HCT116 (cell line): ENCODE data around the gene INPP1. TPM values are rescaled to one million over a fixed set of nuclear protein-coding genes. Genes with fewer than 3 reads are reported as not detected.
A peak's percentile ranks its signal among the peaks of the same experiment; 100 is the strongest.

ENCODE experiments used
- ATAC-seq: fragments of 200-7000 bp; cut with Tn5 transposase; 2 replicates; pipeline ENCODE4 v1.9.1; 2020; ENCODE audit warnings: mild to moderate bottlenecking, moderate library complexity
- BruUV-seq: library from RNA; stranded (reverse); fragments of 400-500 nt; replicated peaks from 2 replicates; lab custom pipeline; 2021; lab: Mats Ljungman, UMichigan
- CTCF ChIA-PET: fragments of 300-600 bp; sonication (Branson Sonifier 250); formaldehyde crosslinking; loops from one replicate; lab custom pipeline; 2021; ENCODE audit warnings: antibody characterized with exemption; lab: Charles Lee
- POLR2A ChIA-PET: fragments of 300-600, 350-600 bp; sonication (Branson Sonifier 250); formaldehyde crosslinking; loops from one replicate; lab custom pipeline; 2021; ENCODE audit warnings: antibody characterized with exemption; lab: Charles Lee
- RAD21 ChIA-PET, 2 experiments: fragments of 300-600 bp; sonication (Branson Sonifier 250); formaldehyde crosslinking; loops; one replicate each; lab custom pipeline; 2023; ENCODE audit warnings: low total read pairs in 2 of 2; ENCODE audit not compliant: uncharacterized antibody in 2 of 2, unreplicated experiment in 2 of 2, low non-redundant PET in 1 of 2; lab: Charles Lee
- DNase-seq: peaks from one replicate; pipeline ENCODE4 v3.0.0-alpha.2; 2010; ENCODE audit warnings: low read depth, low spot score
- H2AFZ ChIP-seq: fragments of 200-600 bp; shearing (Covaris generic), sonication (generic); 2 replicates; pipeline ENCODE4 v1.6.1; 2017; ENCODE audit warnings: low read depth, mixed run types, mixed read lengths, antibody characterized with exemption, low read length; ENCODE audit not compliant: poor library complexity, severe bottlenecking
- H3K27ac ChIP-seq: 2 replicates; pipeline ENCODE4 v1.5.1; 2012; ENCODE audit warnings: low read depth, low read length
- H3K27me3 ChIP-seq: fragments of 200-600 bp; sonication (generic); 2 replicates; pipeline ENCODE4 v1.6.1; 2016; ENCODE audit warnings: mixed run types, low read length, mixed read lengths; ENCODE audit not compliant: insufficient read depth
- H3K36me3 ChIP-seq, 2 experiments: fragments of 200-500 bp in 1 of 2; fragments of 200-600 bp in 1 of 2; sonication (Bioruptor generic) in 1 of 2; sonication (generic) in 1 of 2; 2 replicates each; pipeline versions ENCODE4 v1.5.1 to v1.6.1; 2014 to 2016; ENCODE audit warnings: low read length in 2 of 2, inconsistent platforms in 1 of 2, mixed read lengths in 1 of 2, mixed run types in 1 of 2; ENCODE audit not compliant: insufficient read depth in 2 of 2, control insufficient read depth in 1 of 2
- H3K4me1 ChIP-seq, 2 experiments: fragments of 200-600 bp in 1 of 2; sonication (generic) in 1 of 2; 2 replicates each; pipeline versions ENCODE4 v1.5.1 to v1.6.1; 2012 to 2017; ENCODE audit warnings: low read length in 2 of 2, inconsistent platforms in 1 of 2, mild to moderate bottlenecking in 1 of 2, mixed read lengths in 1 of 2, mixed run types in 1 of 2, moderate library complexity in 1 of 2; ENCODE audit not compliant: insufficient read depth in 2 of 2, control insufficient read depth in 1 of 2
- H3K4me2 ChIP-seq: fragments of 200-600 bp; sonication (generic); 2 replicates; pipeline ENCODE4 v1.6.1; 2017; ENCODE audit warnings: mixed run types, low read length, mixed read lengths
- H3K4me3 ChIP-seq, 2 experiments: fragments of 200-600 bp in 1 of 2; sonication (generic) in 1 of 2; replicated peaks in 1 of 2; 2 replicates each; pipeline ENCODE4 v1.5.1; 2011 to 2016; ENCODE audit warnings: low read length in 2 of 2, control low read depth in 1 of 2, low read depth in 1 of 2, mild to moderate bottlenecking in 1 of 2, mixed read lengths in 1 of 2, mixed run types in 1 of 2
- H3K79me2 ChIP-seq: fragments of 200-600 bp; sonication (generic); 2 replicates; pipeline ENCODE4 v1.6.1; 2017; ENCODE audit warnings: mild to moderate bottlenecking, mixed run types, low read length, moderate library complexity, mixed read lengths; ENCODE audit not compliant: insufficient read depth
- H3K9ac ChIP-seq: fragments of 200-600 bp; sonication (generic); 2 replicates; pipeline ENCODE4 v1.6.1; 2016; ENCODE audit warnings: low read length, mixed read lengths
- H3K9me2 ChIP-seq: fragments of 200-600 bp; sonication (generic), shearing (Covaris generic); 2 replicates; pipeline ENCODE4 v1.6.1; 2017; ENCODE audit warnings: mixed run types, mild to moderate bottlenecking, moderate library complexity; ENCODE audit not compliant: insufficient read depth
- H3K9me3 ChIP-seq, 2 experiments: fragments of 200-500 bp in 1 of 2; fragments of 200-600 bp in 1 of 2; sonication (Bioruptor generic) in 1 of 2; sonication (generic) in 1 of 2; 2 replicates each; pipeline ENCODE4 v1.6.1; 2014 to 2017; ENCODE audit warnings: low read length in 2 of 2, mixed read lengths in 2 of 2, inconsistent platforms in 1 of 2, low read depth in 1 of 2, mild to moderate bottlenecking in 1 of 2, mixed run types in 1 of 2, moderate library complexity in 1 of 2; ENCODE audit not compliant: control insufficient read depth in 1 of 2, insufficient read depth in 1 of 2
- H4K20me1 ChIP-seq: fragments of 200-600 bp; sonication (generic), shearing (Covaris generic); 2 replicates; pipeline ENCODE4 v1.6.1; 2017; ENCODE audit warnings: mixed run types, mild to moderate bottlenecking, moderate library complexity; ENCODE audit not compliant: insufficient read depth
- ATF3 ChIP-seq: IDR thresholded peaks from 2 replicates; pipeline ENCODE4 v1.6.1; 2012
- CBX3 ChIP-seq: IDR thresholded peaks from 2 replicates; pipeline ENCODE4 v1.6.1; 2012; ENCODE audit warnings: low read depth
- CEBPB ChIP-seq: IDR thresholded peaks from 2 replicates; pipeline ENCODE4 v1.6.1; 2012; ENCODE audit warnings: low read depth
- ELF1 ChIP-seq: IDR thresholded peaks from 2 replicates; pipeline ENCODE4 v1.6.1; 2012; ENCODE audit warnings: low read depth, borderline replicate concordance
- EZH2 ChIP-seq: fragments of 200-600 bp; sonication (generic); IDR thresholded peaks from 2 replicates; pipeline ENCODE4 v1.6.1; 2017; ENCODE audit warnings: antibody characterized with exemption, mixed run types
- EZH2phosphoT487 ChIP-seq: fragments of 200-600 bp; IDR thresholded peaks from 2 replicates; pipeline ENCODE4 v1.6.1; 2018; ENCODE audit warnings: antibody characterized with exemption, borderline replicate concordance
- FOSL1 ChIP-seq: IDR thresholded peaks from 2 replicates; pipeline ENCODE4 v1.6.1; 2012; ENCODE audit warnings: low read depth
- JUND ChIP-seq: IDR thresholded peaks from 2 replicates; pipeline ENCODE4 v1.6.1; 2012
- POLR2A ChIP-seq: IDR thresholded peaks from 2 replicates; pipeline ENCODE4 v1.7.0; 2011; ENCODE audit warnings: borderline replicate concordance; ENCODE audit not compliant: insufficient read depth, insufficient read length; ENCODE audit errors: extremely low read depth
- RAD21 ChIP-seq: IDR thresholded peaks from 2 replicates; pipeline ENCODE4 v1.6.1; 2012; ENCODE audit warnings: low read depth, mild to moderate bottlenecking
- SIN3A ChIP-seq: IDR thresholded peaks from 2 replicates; pipeline ENCODE4 v1.6.1; 2012; ENCODE audit warnings: low read depth
- SP1 ChIP-seq: IDR thresholded peaks from 2 replicates; pipeline ENCODE4 v1.6.1; 2012; ENCODE audit warnings: low read depth
- SRF ChIP-seq: IDR thresholded peaks from 2 replicates; pipeline ENCODE4 v1.6.1; 2012; ENCODE audit warnings: low read depth
- YY1 ChIP-seq: IDR thresholded peaks from 2 replicates; pipeline ENCODE4 v1.6.1; 2011; ENCODE audit warnings: low read length, low read depth, moderate library complexity, mild to moderate bottlenecking; ENCODE audit not compliant: insufficient replicate concordance; ENCODE audit errors: extremely low read depth
- ZBTB33 ChIP-seq: IDR thresholded peaks from 2 replicates; pipeline ENCODE4 v1.6.1; 2011; ENCODE audit warnings: mild to moderate bottlenecking, low read length, moderate library complexity; ENCODE audit not compliant: insufficient replicate concordance; ENCODE audit errors: extremely low read depth
- ZFX ChIP-seq: fragments of 450-650 bp; IDR thresholded peaks from 2 replicates; pipeline ENCODE4 v1.6.1; 2017
- ZNF274 ChIP-seq: fragments of 200-500 bp; sonication (Bioruptor generic); IDR thresholded peaks from 2 replicates; pipeline ENCODE4 v1.6.1; 2014; ENCODE audit warnings: mild to moderate bottlenecking, low read depth, low read length, inconsistent platforms
- intact Hi-C: fragments of 100-400 bp; cut with micrococcal nuclease; formaldehyde crosslinking; loops from 2 replicates; pipeline ENCODE4 v1.10.0; 2022
- total RNA-seq: library from RNA; stranded (reverse); gene quantifications from one replicate; pipeline ENCODE4 v1.2.1, GENCODE V29; 2021; ENCODE audit not compliant: unreplicated experiment
- TF ChIP-seq, protein P1 (sequence below), 3 experiments: fragments of 200-600 bp in 1 of 3; sonication (generic) in 1 of 3; IDR thresholded peaks in 2 of 3; conservative IDR thresholded peaks in 1 of 3; 2 replicates each; pipeline ENCODE4 v1.5.1; 2012 to 2017; ENCODE audit warnings: low read depth in 2 of 3, low read length in 2 of 3, antibody characterized with exemption in 1 of 3, borderline replicate concordance in 1 of 3, control low read depth in 1 of 3, mild to moderate bottlenecking in 1 of 3, mixed read lengths in 1 of 3, mixed run types in 1 of 3, moderate library complexity in 1 of 3; ENCODE audit not compliant: insufficient read depth in 1 of 3

The INPP1 gene
- total RNA-seq, 1 experiment from 2014 or later, result 19.6 TPM

DNA sequence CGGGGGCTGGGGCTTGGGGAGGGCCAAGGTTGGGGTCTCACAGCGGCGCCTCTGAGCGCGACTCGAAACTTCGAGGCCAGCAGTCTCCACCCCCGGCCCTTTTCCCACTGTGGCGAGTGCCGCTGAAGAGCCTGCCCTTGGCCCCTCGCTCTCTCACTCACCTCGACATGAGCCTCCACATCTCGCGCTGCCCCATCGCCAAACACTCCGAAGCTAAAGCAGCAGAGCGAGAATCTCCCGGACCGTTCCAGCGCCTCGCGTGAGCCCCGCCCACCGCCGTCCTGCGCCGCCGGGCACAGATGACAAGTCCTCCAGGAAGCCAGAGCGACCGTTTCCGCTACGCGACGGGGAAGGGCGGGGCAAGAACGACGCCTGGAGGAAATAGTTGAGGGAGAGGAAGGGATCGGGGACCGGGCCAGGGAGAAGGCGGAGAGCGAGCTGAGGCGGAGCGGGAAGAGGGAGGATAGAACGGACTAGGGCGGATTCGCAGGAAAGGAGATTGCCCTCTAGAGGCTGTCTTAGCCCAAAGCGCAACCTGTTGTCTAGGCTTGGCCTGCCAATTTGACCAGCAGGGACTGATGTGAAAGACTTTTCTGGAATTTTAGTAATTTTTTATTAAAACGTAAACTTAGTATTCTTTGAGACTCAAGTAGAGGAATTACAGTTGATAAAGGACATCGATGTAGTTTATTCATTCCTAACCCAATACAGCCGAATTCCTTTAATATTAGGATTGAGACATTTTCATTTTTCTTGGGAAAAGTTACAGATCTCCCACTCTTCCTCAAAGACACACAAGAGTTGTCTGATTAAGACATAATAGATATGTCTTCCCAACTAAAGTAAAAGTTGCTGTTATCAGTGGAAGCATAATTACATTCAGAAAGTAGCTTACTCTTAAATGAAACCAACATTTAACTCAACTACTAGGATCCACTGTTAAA lies 23.6 kb upstream of the INPP1 start, which contains the start of gene HIBCH (continued):
- TF ChIP-seq ZBTB33, result peak; percentile 84
- TF ChIP-seq SIN3A, result peak; percentile 81; the same call in 1 of the 2 replicates
- TF ChIP-seq FOSL1, result no peak

DNA sequence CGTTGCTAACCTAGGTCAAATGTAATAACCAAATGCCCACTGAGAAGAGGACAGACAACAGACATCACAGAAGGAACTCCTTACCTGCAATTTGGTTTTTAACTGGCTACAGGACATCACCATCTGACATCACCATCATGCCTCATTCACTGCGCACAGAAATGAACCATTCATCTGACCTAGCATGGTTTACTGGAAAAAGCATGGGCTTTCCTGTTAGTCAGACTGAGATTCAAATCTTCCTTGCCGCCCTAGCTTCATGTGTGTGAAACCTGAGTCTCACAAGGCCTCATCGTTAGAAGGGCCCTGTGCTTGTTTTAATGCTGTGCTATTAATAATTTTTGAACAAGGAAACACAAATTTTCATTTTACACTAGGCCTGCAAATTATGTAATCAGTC lies 22.7 kb upstream of the INPP1 start:
- H3K36me3 ChIP-seq, result no peaks in the 10 kb centered on the region
- intact Hi-C loops, result no loop called here
- 0 out of 2 replicates have a peak overlapping the region, but pooled peaks have one; percentile 86 for H3K4me2 ChIP-seq
- no peak overlapping the region for H3K9ac ChIP-seq
- RAD21 ChIA-PET, result no interaction called here
- H3K79me2 ChIP-seq, result peaks cover 27% of the 10 kb centered on the region
- DNase-seq (no peak), ATAC-seq (no peak)
- H3K9me3 ChIP-seq, result no peaks in the 10 kb centered on the region
- H4K20me1 ChIP-seq, result no peaks in the 10 kb centered on the region
- no peaks in the 10 kb centered on the region for H3K9me2 ChIP-seq
- POLR2A ChIA-PET, result no interaction called here
- peaks cover 6 to 16% of the 10 kb centered on the region in 2 experiments; a peak in 3 of 4 replicates for H3K4me1 ChIP-seq
- CTCF ChIA-PET, result interaction anchor here (1.3 to 2.5 kb wide), 2 partner anchors 8 to 24 kb away, joined by 3 to 17 read pairs; no protein-coding TSS in a partner anchor
- BruUV-seq, result no TSS peak
- peak overlapping the region; percentile 76 for H2AFZ ChIP-seq
- H3K27me3 ChIP-seq, result no peaks in the 10 kb centered on the region
- peak overlapping the region; percentile 50; the same call in 1 of the 2 replicates for H3K27ac ChIP-seq
- H3K4me3 ChIP-seq, result no peak overlapping the region
- no peak for TF ChIP-seq POLR2A
- no peak for TF ChIP-seq CBX3
- no peak for TF ChIP-seq CEBPB
- TF ChIP-seq SRF, result no peak
- TF ChIP-seq JUND, result no peak
- TF ChIP-seq, protein P1, sequence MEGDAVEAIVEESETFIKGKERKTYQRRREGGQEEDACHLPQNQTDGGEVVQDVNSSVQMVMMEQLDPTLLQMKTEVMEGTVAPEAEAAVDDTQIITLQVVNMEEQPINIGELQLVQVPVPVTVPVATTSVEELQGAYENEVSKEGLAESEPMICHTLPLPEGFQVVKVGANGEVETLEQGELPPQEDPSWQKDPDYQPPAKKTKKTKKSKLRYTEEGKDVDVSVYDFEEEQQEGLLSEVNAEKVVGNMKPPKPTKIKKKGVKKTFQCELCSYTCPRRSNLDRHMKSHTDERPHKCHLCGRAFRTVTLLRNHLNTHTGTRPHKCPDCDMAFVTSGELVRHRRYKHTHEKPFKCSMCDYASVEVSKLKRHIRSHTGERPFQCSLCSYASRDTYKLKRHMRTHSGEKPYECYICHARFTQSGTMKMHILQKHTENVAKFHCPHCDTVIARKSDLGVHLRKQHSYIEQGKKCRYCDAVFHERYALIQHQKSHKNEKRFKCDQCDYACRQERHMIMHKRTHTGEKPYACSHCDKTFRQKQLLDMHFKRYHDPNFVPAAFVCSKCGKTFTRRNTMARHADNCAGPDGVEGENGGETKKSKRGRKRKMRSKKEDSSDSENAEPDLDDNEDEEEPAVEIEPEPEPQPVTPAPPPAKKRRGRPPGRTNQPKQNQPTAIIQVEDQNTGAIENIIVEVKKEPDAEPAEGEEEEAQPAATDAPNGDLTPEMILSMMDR (IDR thresholded peaks at IDR 0.05 in 2 of 3, conservative IDR thresholded peaks at IDR 0.05 in 1 of 3; ENCODE audit: borderline replicate concordance in 1 of 3, insufficient read depth in 1 of 3, low read depth in 2 of 3, low read length in 2 of 3), result no peak
- TF ChIP-seq RAD21, result no peak
- no peak for TF ChIP-seq SP1
- no peak for TF ChIP-seq YY1
- TF ChIP-seq EZH2, result no peak
- no peak for TF ChIP-seq ZFX
- no peak for TF ChIP-seq ZNF274
- TF ChIP-seq ATF3, result no peak
- TF ChIP-seq EZH2phosphoT487, result no peak
- no peak for TF ChIP-seq ELF1
- no peak for TF ChIP-seq ZBTB33
